GM19395 (cell line): Measurements from ENCODE around the gene DHX8.

Experiments used
- ATAC-seq: cut with Tn5 transposase; IDR thresholded peaks from one replicate; pipeline ENCODE4 v1.9.1; 2021; ENCODE audit warnings: mild to moderate bottlenecking, moderate library complexity; ENCODE audit not compliant: unreplicated experiment

Gene DHX8

GRCh38 chr17:43521389-43521788, 37.6 kb downstream of the DHX8 start:
- ATAC-seq, result no peak

GRCh38 chr17:43524945-43525575, 41.3 kb downstream of the DHX8 start:
- no peak for ATAC-seq

- no peak for ATAC-seq
These were observed 43.3 kb downstream of the DHX8 start for GRCh38 chr17:43526886-43527648.

GRCh38 chr17:43528319-43528987, 44.7 kb downstream of the DHX8 start:
- ATAC-seq, result no peak

- ATAC-seq, result no peak
These were observed 45.4 kb downstream of the DHX8 start for GRCh38 chr17:43528988-43529814.

GRCh38 chr17:43529947-43530287, 46.1 kb downstream of the DHX8 start:
- ATAC-seq, result no peak

GRCh38 chr17:43530288-43531081, 46.7 kb downstream of the DHX8 start:
- ATAC-seq, result no peak

- no peak for ATAC-seq
These were observed 47.3 kb downstream of the DHX8 start for GRCh38 chr17:43531082-43531378.

- ATAC-seq, result no peak
These were observed 48.2 kb downstream of the DHX8 start for GRCh38 chr17:43531955-43532354.

GRCh38 chr17:43532581-43532980, 48.8 kb downstream of the DHX8 start:
- ATAC-seq, result no peak

- no peak for ATAC-seq
These were observed 49.9 kb downstream of the DHX8 start for GRCh38 chr17:43533699-43534098.

- ATAC-seq, result no peak
These were observed 51.1 kb downstream of the DHX8 start for GRCh38 chr17:43534909-43535308.

- ATAC-seq, result no peak
These were observed 52.6 kb downstream of the DHX8 start for GRCh38 chr17:43536236-43536992.

- ATAC-seq, result no peak
These were observed 57.3 kb downstream of the DHX8 start for GRCh38 chr17:43540821-43541674.

GRCh38 chr17:43542859-43543258, 59.1 kb downstream of the DHX8 start:
- ATAC-seq, result no peak

GRCh38 chr17:43543300-43543699, 59.5 kb downstream of the DHX8 start:
- ATAC-seq, result no peak

- no peak for ATAC-seq
These were observed 60.2 kb downstream of the DHX8 start for GRCh38 chr17:43543771-43544575.

GRCh38 chr17:43545383-43545632, 61.5 kb downstream of the DHX8 start:
- ATAC-seq, result no peak
